BJ (cell line): Measurements from ENCODE around the gene YJEFN3. TPM values are rescaled to one million over a fixed set of nuclear protein-coding genes. Genes with fewer than 3 reads are reported as not detected.

Experiments used
- polyA plus RNA-seq: library from polyadenylated mRNA; depleted of rRNA; stranded (reverse); fragments of >200 nt; gene quantifications from 2 replicates; pipeline ENCODE4 v1.2.3, GENCODE V29; 2011; rRNA removed

The YJEFN3 gene
- polyA plus RNA-seq, 1 experiment, result 1.1 TPM

Other genes with a start within 250 kb of the YJEFN3 start
- 28.9 and 34.1 TPM in 2 replicates for gene SUGP1, start 208.4 kb upstream of the YJEFN3 start, polyA plus RNA-seq
- gene MAU2, start 208.1 kb upstream of the YJEFN3 start, polyA plus RNA-seq, result 16.0 and 25.9 TPM in 2 replicates
- gene GATAD2A, start 123.2 kb upstream of the YJEFN3 start, polyA plus RNA-seq, result 18.2 and 24.2 TPM in 2 replicates
- gene TSSK6, start 13.4 kb upstream of the YJEFN3 start, polyA plus RNA-seq, result 0.98 and 1.7 TPM in 2 replicates
- 495 and 597 TPM in 2 replicates for gene NDUFA13, start 12.7 kb upstream of the YJEFN3 start, polyA plus RNA-seq
- gene CILP2, start 9.4 kb downstream of the YJEFN3 start, polyA plus RNA-seq, result 0.39 and 0.77 TPM in 2 replicates
- 1.3 and 1.9 TPM in 2 replicates for gene PBX4, start 89.8 kb downstream of the YJEFN3 start, polyA plus RNA-seq
- 2.1 and 2.4 TPM in 2 replicates for gene LPAR2, start 99.3 kb downstream of the YJEFN3 start, polyA plus RNA-seq
- gene GMIP, start 114.7 kb downstream of the YJEFN3 start, polyA plus RNA-seq, result 3.8 and 4.4 TPM in 2 replicates
- gene ATP13A1, start 134.8 kb downstream of the YJEFN3 start, polyA plus RNA-seq, result 11.1 and 27.9 TPM in 2 replicates
- 2.5 and 4.5 TPM in 2 replicates for gene ZNF101, start 139.9 kb downstream of the YJEFN3 start, polyA plus RNA-seq
- 1.2 and 2.7 TPM in 2 replicates for gene ZNF14, start 204.2 kb downstream of the YJEFN3 start, polyA plus RNA-seq